ENCODE results near the gene GMDS. TPM values are rescaled to one million over a fixed set of nuclear protein-coding genes. Genes with fewer than 3 reads are reported as not detected.

GMDS gene
- total and polyA plus RNA-seq, 2 of the 8 experiments (the other 6 are each of a cell fraction or from before 2014, with no cell fraction given) = 16.8 to 50.0 TPM

- no peak for TF ChIP-seq RAD21 (IDR thresholded peaks at IDR 0.05 in 1 of 2, conservative IDR thresholded peaks at IDR 0.05 in 1 of 2; ENCODE audit: low read depth in 2 of 2, low read length in 2 of 2)
- TF ChIP-seq GTF2F1 (IDR thresholded peaks at IDR 0.05; ENCODE audit: borderline replicate concordance, low read depth, low read length) = no peak
- no peak for TF ChIP-seq NANOG (IDR thresholded peaks at IDR 0.05; ENCODE audit: insufficient read depth, low read depth, low read length, poor library complexity, severe bottlenecking)
- TF ChIP-seq TEAD4 (IDR thresholded peaks at IDR 0.05; ENCODE audit: low read depth, low read length) = no peak
- TF ChIP-seq TCF12 (IDR thresholded peaks at IDR 0.05; ENCODE audit: low read depth, low read length) = no peak
- H3K27ac ChIP-seq (ENCODE audit: low read depth, low read length) = no peak overlapping the region
- POLR2A ChIA-PET (ENCODE audit: partially characterized antibody) = no interaction called here
- no peaks in the 10 kb centered on the region for H3K27me3 ChIP-seq (replicated peaks in 1 of 4; ENCODE audit: control insufficient read depth in 3 of 4, extremely low read depth in 1 of 4, insufficient read depth in 3 of 4, low read length in 3 of 4)
- no peak overlapping the region for H2BK5ac ChIP-seq (ENCODE audit: low read depth, low read length)
- no peak overlapping the region for H3K4me3 ChIP-seq (ENCODE audit: extremely low read depth in 1 of 4, insufficient read depth in 2 of 4, low read depth in 3 of 4, low read length in 4 of 4)
- no peak overlapping the region for H4K5ac ChIP-seq (ENCODE audit: insufficient read length, low read depth, low read length)
- no peaks in the 10 kb centered on the region for H3K23me2 ChIP-seq (ENCODE audit: low read depth, low read length)
- no peaks in the 10 kb centered on the region for H3K79me2 ChIP-seq (ENCODE audit: control insufficient read depth in 1 of 2, insufficient read depth in 2 of 2, low read length in 2 of 2)
- H2BK12ac ChIP-seq (ENCODE audit: low read depth, low read length) = no peak overlapping the region
- H3K9ac ChIP-seq (replicated peaks in 1 of 4; ENCODE audit: extremely low read depth in 1 of 4, low read depth in 3 of 4, low read length in 3 of 4) = no peak overlapping the region
- H3K4ac ChIP-seq (replicated peaks; ENCODE audit: insufficient read length, low read depth, low read length) = no peak overlapping the region
- H3K36me3 ChIP-seq (ENCODE audit: control insufficient read depth in 2 of 4, insufficient read depth in 4 of 4, low read length in 3 of 4) = no peaks in the 10 kb centered on the region
- CTCF ChIA-PET (ENCODE audit: partially characterized antibody) = no interaction called here
- 93% methylated on average over 12 of the region's 12 CpGs; no CpG with 5 or more reads in 1 of the 2 experiments for WGBS, 2 experiments (ENCODE audit: extremely low coverage in 1 of 2, insufficient coverage in 1 of 2, insufficient read length in 1 of 2, insufficient replicate concordance in 2 of 2, low coverage in 1 of 2, low lambda C conversion rate in 2 of 2, missing lambda C conversion rate in 1 of 2)
- no peak overlapping the region for H2BK20ac ChIP-seq (ENCODE audit: low read length)
- H3K9me3 ChIP-seq (ENCODE audit: insufficient read depth in 2 of 2, low read depth in 1 of 2, low read length in 1 of 2) = no peaks in the 10 kb centered on the region
- no peak overlapping the region for H3K14ac ChIP-seq (ENCODE audit: insufficient read length)
- H3K79me1 ChIP-seq (ENCODE audit: low read depth, low read length) = no peaks in the 10 kb centered on the region; the same call in 1 of the 2 replicates
- no peak overlapping the region for H3K56ac ChIP-seq (replicated peaks; ENCODE audit: insufficient read length, low read depth, low read length)
- peaks cover 0 to 12% (median 5%) of the 10 kb centered on the region in 4 experiments; a peak in 4 of 7 replicates for H3K4me1 ChIP-seq (replicated peaks in 1 of 4; ENCODE audit: control insufficient read depth in 3 of 4, insufficient read depth in 4 of 4, low read length in 3 of 4)
- H4K20me1 ChIP-seq (replicated peaks in 1 of 2; ENCODE audit: control insufficient read depth in 1 of 2, insufficient read depth in 2 of 2, low read length in 2 of 2) = peaks cover 2 to 3% of the 10 kb centered on the region in 2 experiments
- H2BK15ac ChIP-seq (ENCODE audit: low read length) = no peak overlapping the region
- H2AFZ ChIP-seq (ENCODE audit: low read length) = no peak overlapping the region
- H2BK120ac ChIP-seq (replicated peaks; ENCODE audit: low read depth, low read length) = no peak overlapping the region
- H4K8ac ChIP-seq (ENCODE audit: extremely low read depth, insufficient read depth, low read length) = no peak overlapping the region
- no peak for DNase-seq (ENCODE audit: low read depth in 1 of 2, low spot score in 2 of 2)
- no peak overlapping the region for H3K4me2 ChIP-seq (ENCODE audit: insufficient read depth in 1 of 2, low read depth in 2 of 2, low read length in 2 of 2)
- no peak for FAIRE-seq
- H3K23ac ChIP-seq (ENCODE audit: insufficient read length) = no peak overlapping the region
- H4K91ac ChIP-seq (replicated peaks; ENCODE audit: insufficient read length, low read length) = no peak overlapping the region
- H3K18ac ChIP-seq (ENCODE audit: extremely low read depth, low read length) = no peak overlapping the region
- no peak overlapping the region for H2AK5ac ChIP-seq (ENCODE audit: low read depth, low read length)
Measured at GRCh38 chr6:1641343-1641885, 604.0 kb downstream of the GMDS start.
